Measurements from ENCODE around the gene SPATA2.

DNA sequence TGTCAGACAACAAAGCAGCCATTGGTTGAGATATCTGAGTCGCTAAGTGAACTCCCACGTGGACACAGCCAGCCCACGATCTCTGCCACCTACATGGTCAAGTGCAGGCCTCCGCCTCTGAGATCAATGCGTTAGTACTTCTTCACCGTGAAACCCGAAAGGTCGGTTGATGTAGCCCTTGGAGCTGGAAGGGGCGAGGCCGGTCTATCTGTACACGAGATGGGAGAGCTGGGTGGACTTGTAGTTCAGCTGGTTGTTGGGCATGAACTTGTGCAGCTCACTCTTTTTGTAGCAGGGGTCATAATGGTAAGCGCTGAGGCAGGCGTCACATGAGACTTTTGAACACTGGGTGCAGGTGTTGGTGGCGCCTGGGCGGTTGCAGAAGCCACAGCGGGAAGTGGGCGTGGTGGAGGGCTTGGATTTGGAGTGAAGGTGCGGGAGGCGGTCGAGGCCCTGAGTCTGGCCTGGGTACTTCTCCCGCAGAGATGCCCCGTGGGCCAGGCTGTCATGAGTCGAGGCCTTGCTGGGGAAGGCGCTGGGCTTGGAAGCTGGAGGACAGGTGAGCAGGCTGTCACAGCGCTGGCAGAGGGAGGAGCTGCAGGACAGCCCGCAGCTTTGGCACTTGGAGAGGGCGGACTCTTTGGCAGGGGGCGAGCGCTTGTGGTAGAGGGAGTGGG lies 9.8 kb downstream of the SPATA2 start:
- TF ChIP-seq RFX5 (IDR thresholded peaks at IDR 0.05; ENCODE audit: borderline replicate concordance, low read depth, low read length), result no peak
- TF ChIP-seq MAFK (IDR thresholded peaks at IDR 0.05; ENCODE audit: low read depth, low read length), result no peak
- no peak for TF ChIP-seq CHD2 (IDR thresholded peaks at IDR 0.05; ENCODE audit: low read length)
- TF ChIP-seq POLR2AphosphoS5 (IDR thresholded peaks at IDR 0.05; ENCODE audit: low read depth, low read length), result no peak
- no peak for TF ChIP-seq CTCF (IDR thresholded peaks at IDR 0.05; ENCODE audit: control extremely low read depth in 1 of 3, insufficient read depth in 1 of 3, low read depth in 1 of 3, low read length in 3 of 3)
- no peak for TF ChIP-seq RBBP5 (IDR thresholded peaks at IDR 0.05; ENCODE audit: borderline replicate concordance, low read depth, low read length)
- TF ChIP-seq EP300 (IDR thresholded peaks at IDR 0.05; ENCODE audit: borderline replicate concordance in 1 of 2, low read depth in 2 of 2, low read length in 2 of 2), result no peak
- no peak for TF ChIP-seq SIN3A (conservative IDR thresholded peaks at IDR 0.05 in 1 of 2, IDR thresholded peaks at IDR 0.05 in 1 of 2; ENCODE audit: low read depth in 1 of 2, low read length in 2 of 2)
- TF ChIP-seq JUND (IDR thresholded peaks at IDR 0.05; ENCODE audit: low read length), result no peak
- no peak for TF ChIP-seq RAD21 (IDR thresholded peaks at IDR 0.05 in 1 of 2, conservative IDR thresholded peaks at IDR 0.05 in 1 of 2; ENCODE audit: low read depth in 2 of 2, low read length in 2 of 2)
- no peak for TF ChIP-seq CEBPB (IDR thresholded peaks at IDR 0.05; ENCODE audit: low read depth, low read length)
- TF ChIP-seq POLR2A (IDR thresholded peaks at IDR 0.05; ENCODE audit: control extremely low read depth in 1 of 2, low read depth in 2 of 2, low read length in 2 of 2), result no peak
- no peak for TF ChIP-seq TAF1 (IDR thresholded peaks at IDR 0.05; ENCODE audit: low read depth, low read length)

Data from H1 (cell line).